ENCODE data around the gene HSPA12A.
"Not testable (repeated sequence)": the region's sequence is repeated elsewhere in the genome, so short reads cannot be mapped to it uniquely, and the experiment has no call there.

Gene HSPA12A

GRCh38 chr10:116712519-116712918 is 29.8 kb downstream of the HSPA12A start:
- no peak for DNase-seq

- not testable (repeated sequence) for DNase-seq
These were observed 30.6 kb downstream of the HSPA12A start for GRCh38 chr10:116711803-116712202.

GRCh38 chr10:116710076-116710475 is 32.3 kb downstream of the HSPA12A start:
- no peak for DNase-seq

- DNase-seq, result no peak
These were observed 33.5 kb downstream of the HSPA12A start for GRCh38 chr10:116708877-116709276.

GRCh38 chr10:116708391-116708821 is 34.0 kb downstream of the HSPA12A start:
- DNase-seq, result no peak

- DNase-seq, result no peak
These were observed 34.4 kb downstream of the HSPA12A start for GRCh38 chr10:116707981-116708380.

GRCh38 chr10:116706281-116706680 is 36.1 kb downstream of the HSPA12A start:
- DNase-seq, result no peak

- DNase-seq, result no peak
These were observed 36.9 kb downstream of the HSPA12A start for GRCh38 chr10:116705498-116705897.

GRCh38 chr10:116704926-116705325 is 37.4 kb downstream of the HSPA12A start:
- DNase-seq, result no peak

GRCh38 chr10:116702165-116702564 is 40.2 kb downstream of the HSPA12A start:
- no peak for DNase-seq

GRCh38 chr10:116699471-116700150 is 42.8 kb downstream of the HSPA12A start:
- DNase-seq, result no peak

GRCh38 chr10:116699049-116699448 is 43.3 kb downstream of the HSPA12A start:
- DNase-seq, result no peak

GRCh38 chr10:116698364-116698763 is 44.0 kb downstream of the HSPA12A start:
- no peak for DNase-seq

GRCh38 chr10:116697816-116698215 is 44.5 kb downstream of the HSPA12A start:
- DNase-seq, result no peak

- no peak for DNase-seq
These were observed 45.4 kb downstream of the HSPA12A start for GRCh38 chr10:116696919-116697318.

GRCh38 chr10:116694927-116695268 is 47.5 kb downstream of the HSPA12A start:
- DNase-seq, result no peak

GRCh38 chr10:116694243-116694926 is 48.0 kb downstream of the HSPA12A start:
- no peak for DNase-seq

- DNase-seq, result no peak
These were observed 50.1 kb downstream of the HSPA12A start for GRCh38 chr10:116692225-116692624.

- DNase-seq, result no peak
These were observed 50.7 kb downstream of the HSPA12A start for GRCh38 chr10:116691635-116692034.

- no peak for DNase-seq
These were observed 51.7 kb downstream of the HSPA12A start for GRCh38 chr10:116690356-116691322.

- no peak for DNase-seq
These were observed 52.6 kb downstream of the HSPA12A start for GRCh38 chr10:116689744-116690143.

- no peak for DNase-seq
These were observed 53.4 kb downstream of the HSPA12A start for GRCh38 chr10:116688741-116689495.

GRCh38 chr10:116688241-116688711 is 54.1 kb downstream of the HSPA12A start:
- DNase-seq, result no peak

Measured in activated naive CD4-positive, alpha-beta T cell treated with Interleukin-2 at 50 U/mL for 16 hours (primary cell).